GM23338 (cell line): ENCODE measurements around the gene TBC1D14. TPM values are rescaled to one million over a fixed set of nuclear protein-coding genes. Genes with fewer than 3 reads are reported as not detected.

Experiments used
- ATAC-seq: fragments of 200-7000 bp; cut with Tn5 transposase; 3 replicates; pipeline ENCODE4 v1.9.1; 2020
- DNase-seq: peaks from one replicate; pipeline ENCODE4 v3.0.0-alpha.2; 2015; ENCODE audit warnings: low spot score
- H2AFZ ChIP-seq: fragments of 200-600 bp; sonication (generic); 2 replicates; pipeline ENCODE4 v1.8.0; 2016; ENCODE audit warnings: antibody characterized with exemption, mild to moderate bottlenecking, moderate library complexity
- H3F3A ChIP-seq: fragments of 200-600 bp; sonication (generic); replicated peaks from 2 replicates; pipeline ENCODE4 v1.8.0; 2017; ENCODE audit warnings: antibody characterized with exemption, mixed run types, low read depth
- H3K27ac ChIP-seq: fragments of 200-600 bp; sonication (generic); 2 replicates; pipeline ENCODE4 v1.6.1; 2016; ENCODE audit warnings: low read depth
- H3K27me3 ChIP-seq: fragments of 200-600 bp; sonication (generic); 2 replicates; pipeline ENCODE4 v1.8.0; 2016; ENCODE audit warnings: mild to moderate bottlenecking, mixed run types, moderate library complexity; ENCODE audit not compliant: insufficient read depth
- H3K36me3 ChIP-seq: fragments of 200-600 bp; sonication (generic); 2 replicates; pipeline ENCODE4 v1.8.0; 2016; ENCODE audit warnings: mild to moderate bottlenecking; ENCODE audit not compliant: insufficient read depth
- H3K4me1 ChIP-seq: fragments of 200-600 bp; sonication (generic); 2 replicates; pipeline ENCODE4 v1.8.0; 2016; ENCODE audit warnings: mild to moderate bottlenecking, moderate library complexity; ENCODE audit not compliant: insufficient read depth
- H3K4me2 ChIP-seq: fragments of 200-600 bp; sonication (generic); 2 replicates; pipeline ENCODE4 v1.7.1; 2017; ENCODE audit warnings: mixed run types
- H3K4me3 ChIP-seq: fragments of 200-600 bp; sonication (generic); 2 replicates; pipeline ENCODE4 v1.6.1; 2016; ENCODE audit warnings: mixed run types
- H3K79me2 ChIP-seq: fragments of 200-600 bp; sonication (generic); replicated peaks from 2 replicates; pipeline ENCODE4 v1.8.0; 2017; ENCODE audit warnings: mild to moderate bottlenecking; ENCODE audit not compliant: insufficient read depth
- H3K9me2 ChIP-seq: fragments of 200-600 bp; sonication (generic); 2 replicates; pipeline ENCODE4 v1.8.0; 2017; ENCODE audit not compliant: insufficient read depth
- H4K20me1 ChIP-seq: fragments of 200-600 bp; sonication (generic); replicated peaks from 2 replicates; pipeline ENCODE4 v1.8.0; 2017; ENCODE audit warnings: mild to moderate bottlenecking; ENCODE audit not compliant: insufficient read depth
- H3K27ac Mint-ChIP-seq: 2 replicates; pipeline ENCODE4 v1.8.0; 2020; ENCODE audit warnings: inconsistent platforms, mild to moderate bottlenecking, moderate library complexity, mixed read lengths
- H3K27me3 Mint-ChIP-seq: 3 replicates; pipeline ENCODE4 v1.8.0; 2022; ENCODE audit warnings: low read depth, mild to moderate bottlenecking, moderate library complexity, mixed read lengths, inconsistent platforms; ENCODE audit not compliant: insufficient read depth, poor library complexity
- H3K36me3 Mint-ChIP-seq: 3 replicates; pipeline ENCODE4 v1.8.0; 2021; ENCODE audit warnings: low read depth, mild to moderate bottlenecking, inconsistent platforms, moderate library complexity, mixed read lengths
- H3K4me1 Mint-ChIP-seq: 3 replicates; pipeline ENCODE4 v1.8.0; 2020; ENCODE audit warnings: mild to moderate bottlenecking, inconsistent platforms, mixed read lengths
- H3K4me3 Mint-ChIP-seq: 3 replicates; pipeline ENCODE4 v1.8.0; 2021; ENCODE audit warnings: moderate library complexity, mild to moderate bottlenecking, inconsistent platforms, mixed read lengths
- H3K9me3 Mint-ChIP-seq: 3 replicates; pipeline ENCODE4 v1.8.0; 2020; ENCODE audit warnings: moderate library complexity, mild to moderate bottlenecking, inconsistent platforms, mixed read lengths
- CREB1 ChIP-seq: fragments of 250-450 bp; sonication (Bioruptor Pico); IDR thresholded peaks from 2 replicates; pipeline ENCODE4 v1.5.0; 2020; ENCODE audit warnings: low read depth, mild to moderate bottlenecking, moderate library complexity
- EZH2 ChIP-seq: fragments of 200-600 bp; sonication (generic); IDR thresholded peaks from one replicate; pipeline ENCODE4 v1.8.0; 2017; ENCODE audit warnings: antibody characterized with exemption, mild to moderate bottlenecking, low read depth; ENCODE audit not compliant: unreplicated experiment
- EZH2phosphoT487 ChIP-seq: fragments of 200-600 bp; sonication (generic); IDR thresholded peaks from one replicate; pipeline ENCODE4 v1.8.1; 2018; ENCODE audit warnings: antibody characterized with exemption; ENCODE audit not compliant: unreplicated experiment
- JUNB ChIP-seq: IDR thresholded peaks from one replicate; pipeline ENCODE4 v1.6.1; 2016; ENCODE audit warnings: antibody characterized with exemption; ENCODE audit not compliant: unreplicated experiment
- NANOG ChIP-seq: IDR thresholded peaks from 2 replicates; pipeline ENCODE4 v1.6.1; 2016; ENCODE audit warnings: antibody characterized with exemption, borderline replicate concordance
- REST ChIP-seq: IDR thresholded peaks from one replicate; pipeline ENCODE4 v1.6.1; 2018; ENCODE audit warnings: antibody characterized with exemption; ENCODE audit not compliant: unreplicated experiment
- STAT1 ChIP-seq: IDR thresholded peaks from one replicate; pipeline ENCODE4 v1.6.1; 2016; ENCODE audit warnings: antibody characterized with exemption; ENCODE audit not compliant: unreplicated experiment
- ZNF114 ChIP-seq: fragments of 250-450 bp; sonication (Bioruptor Pico); IDR thresholded peaks from 2 replicates; pipeline ENCODE4 v1.5.0; 2020; ENCODE audit warnings: mild to moderate bottlenecking, moderate library complexity
- polyA plus RNA-seq: library from polyadenylated mRNA; unstranded; fragments of >200 nt; fragmentation: Nextera tagmentation; extraction: Ambion mirVana; gene quantifications from 2 replicates; pipeline ENCODE4 v1.2.1, GENCODE V29; 2016
- total RNA-seq: library from RNA; depleted of rRNA; stranded (reverse); fragments of >200 nt; shearing (Covaris generic); gene quantifications from 2 replicates; pipeline ENCODE4 v1.2.3, GENCODE V29; 2014
- TF ChIP-seq, protein P1 (sequence below): fragments of 250-450 bp; sonication (Bioruptor Pico); IDR thresholded peaks from 2 replicates; pipeline ENCODE4 v1.5.0; 2020; ENCODE audit warnings: mild to moderate bottlenecking, moderate library complexity
- TF ChIP-seq, protein P2 (sequence below): IDR thresholded peaks from 2 replicates; pipeline ENCODE4 v1.6.1; 2016; ENCODE audit warnings: antibody characterized with exemption
- TF ChIP-seq, protein P3 (sequence below), 2 experiments: fragments of 200-600 bp in 1 of 2; sonication (generic) in 1 of 2; conservative IDR thresholded peaks; 2 replicates each; pipeline versions ENCODE4 v1.5.1 to v1.6.1; 2016 to 2017; ENCODE audit warnings: antibody characterized with exemption in 2 of 2, low read depth in 2 of 2, mild to moderate bottlenecking in 2 of 2, moderate library complexity in 1 of 2

TBC1D14 gene
- total and polyA plus RNA-seq, 2 experiments from 2014 or later = 18.2 to 59.7 TPM

DNA sequence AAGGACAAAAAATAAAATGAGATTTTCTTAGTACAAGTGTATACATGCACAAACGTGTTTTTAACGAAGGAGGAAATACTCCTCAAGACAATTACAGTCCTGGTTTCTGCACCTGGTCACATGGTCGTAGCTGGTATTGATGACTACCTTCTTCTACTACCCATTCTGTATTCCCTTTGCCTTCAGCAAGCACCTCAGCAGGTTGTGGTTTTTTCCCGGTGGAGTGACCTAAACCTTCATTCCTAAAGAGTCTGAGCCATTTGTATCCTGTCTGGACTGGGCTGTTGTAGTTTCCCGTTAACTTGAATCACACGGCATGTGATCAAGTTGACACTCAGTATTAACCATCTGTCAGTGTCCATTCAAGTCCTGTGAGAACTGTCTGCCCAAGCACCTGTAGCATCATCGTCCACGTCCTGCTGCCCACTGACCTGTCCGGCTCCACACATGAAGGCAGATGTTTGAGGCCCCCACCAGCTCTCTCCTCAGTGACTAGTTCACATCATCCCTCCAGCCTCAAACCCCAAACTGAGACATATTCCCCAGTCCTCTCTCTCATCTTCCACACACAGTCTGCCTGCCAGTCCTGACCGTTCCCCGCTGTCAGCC lies 31.1 kb upstream of the TBC1D14 start:
- no peak for TF ChIP-seq ZNF114 (CRISPR knock-in tag)
- TF ChIP-seq, protein P1, sequence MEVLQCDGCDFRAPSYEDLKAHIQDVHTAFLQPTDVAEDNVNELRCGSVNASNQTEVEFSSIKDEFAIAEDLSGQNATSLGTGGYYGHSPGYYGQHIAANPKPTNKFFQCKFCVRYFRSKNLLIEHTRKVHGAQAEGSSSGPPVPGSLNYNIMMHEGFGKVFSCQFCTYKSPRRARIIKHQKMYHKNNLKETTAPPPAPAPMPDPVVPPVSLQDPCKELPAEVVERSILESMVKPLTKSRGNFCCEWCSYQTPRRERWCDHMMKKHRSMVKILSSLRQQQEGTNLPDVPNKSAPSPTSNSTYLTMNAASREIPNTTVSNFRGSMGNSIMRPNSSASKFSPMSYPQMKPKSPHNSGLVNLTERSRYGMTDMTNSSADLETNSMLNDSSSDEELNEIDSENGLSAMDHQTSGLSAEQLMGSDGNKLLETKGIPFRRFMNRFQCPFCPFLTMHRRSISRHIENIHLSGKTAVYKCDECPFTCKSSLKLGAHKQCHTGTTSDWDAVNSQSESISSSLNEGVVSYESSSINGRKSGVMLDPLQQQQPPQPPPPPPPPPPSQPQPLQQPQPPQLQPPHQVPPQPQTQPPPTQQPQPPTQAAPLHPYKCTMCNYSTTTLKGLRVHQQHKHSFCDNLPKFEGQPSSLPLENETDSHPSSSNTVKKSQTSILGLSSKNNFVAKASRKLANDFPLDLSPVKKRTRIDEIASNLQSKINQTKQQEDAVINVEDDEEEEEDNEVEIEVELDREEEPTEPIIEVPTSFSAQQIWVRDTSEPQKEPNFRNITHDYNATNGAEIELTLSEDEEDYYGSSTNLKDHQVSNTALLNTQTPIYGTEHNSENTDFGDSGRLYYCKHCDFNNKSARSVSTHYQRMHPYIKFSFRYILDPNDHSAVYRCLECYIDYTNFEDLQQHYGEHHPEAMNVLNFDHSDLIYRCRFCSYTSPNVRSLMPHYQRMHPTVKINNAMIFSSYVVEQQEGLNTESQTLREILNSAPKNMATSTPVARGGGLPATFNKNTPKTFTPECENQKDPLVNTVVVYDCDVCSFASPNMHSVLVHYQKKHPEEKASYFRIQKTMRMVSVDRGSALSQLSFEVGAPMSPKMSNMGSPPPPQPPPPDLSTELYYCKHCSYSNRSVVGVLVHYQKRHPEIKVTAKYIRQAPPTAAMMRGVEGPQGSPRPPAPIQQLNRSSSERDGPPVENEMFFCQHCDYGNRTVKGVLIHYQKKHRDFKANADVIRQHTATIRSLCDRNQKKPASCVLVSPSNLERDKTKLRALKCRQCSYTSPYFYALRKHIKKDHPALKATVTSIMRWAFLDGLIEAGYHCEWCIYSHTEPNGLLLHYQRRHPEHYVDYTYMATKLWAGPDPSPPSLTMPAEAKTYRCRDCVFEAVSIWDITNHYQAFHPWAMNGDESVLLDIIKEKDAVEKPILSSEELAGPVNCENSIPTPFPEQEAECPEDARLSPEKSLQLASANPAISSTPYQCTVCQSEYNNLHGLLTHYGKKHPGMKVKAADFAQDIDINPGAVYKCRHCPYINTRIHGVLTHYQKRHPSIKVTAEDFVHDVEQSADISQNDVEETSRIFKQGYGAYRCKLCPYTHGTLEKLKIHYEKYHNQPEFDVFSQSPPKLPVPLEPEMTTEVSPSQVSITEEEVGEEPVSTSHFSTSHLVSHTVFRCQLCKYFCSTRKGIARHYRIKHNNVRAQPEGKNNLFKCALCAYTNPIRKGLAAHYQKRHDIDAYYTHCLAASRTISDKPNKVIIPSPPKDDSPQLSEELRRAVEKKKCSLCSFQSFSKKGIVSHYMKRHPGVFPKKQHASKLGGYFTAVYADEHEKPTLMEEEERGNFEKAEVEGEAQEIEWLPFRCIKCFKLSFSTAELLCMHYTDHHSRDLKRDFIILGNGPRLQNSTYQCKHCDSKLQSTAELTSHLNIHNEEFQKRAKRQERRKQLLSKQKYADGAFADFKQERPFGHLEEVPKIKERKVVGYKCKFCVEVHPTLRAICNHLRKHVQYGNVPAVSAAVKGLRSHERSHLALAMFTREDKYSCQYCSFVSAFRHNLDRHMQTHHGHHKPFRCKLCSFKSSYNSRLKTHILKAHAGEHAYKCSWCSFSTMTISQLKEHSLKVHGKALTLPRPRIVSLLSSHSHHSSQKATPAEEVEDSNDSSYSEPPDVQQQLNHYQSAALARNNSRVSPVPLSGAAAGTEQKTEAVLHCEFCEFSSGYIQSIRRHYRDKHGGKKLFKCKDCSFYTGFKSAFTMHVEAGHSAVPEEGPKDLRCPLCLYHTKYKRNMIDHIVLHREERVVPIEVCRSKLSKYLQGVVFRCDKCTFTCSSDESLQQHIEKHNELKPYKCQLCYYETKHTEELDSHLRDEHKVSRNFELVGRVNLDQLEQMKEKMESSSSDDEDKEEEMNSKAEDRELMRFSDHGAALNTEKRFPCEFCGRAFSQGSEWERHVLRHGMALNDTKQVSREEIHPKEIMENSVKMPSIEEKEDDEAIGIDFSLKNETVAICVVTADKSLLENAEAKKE (CRISPR knock-in tag) = no peak
- TF ChIP-seq STAT1 = no peak
- TF ChIP-seq EZH2 = no peak
- TF ChIP-seq NANOG = no peak
- no peak for TF ChIP-seq CREB1 (CRISPR knock-in tag)
- TF ChIP-seq, protein P2, sequence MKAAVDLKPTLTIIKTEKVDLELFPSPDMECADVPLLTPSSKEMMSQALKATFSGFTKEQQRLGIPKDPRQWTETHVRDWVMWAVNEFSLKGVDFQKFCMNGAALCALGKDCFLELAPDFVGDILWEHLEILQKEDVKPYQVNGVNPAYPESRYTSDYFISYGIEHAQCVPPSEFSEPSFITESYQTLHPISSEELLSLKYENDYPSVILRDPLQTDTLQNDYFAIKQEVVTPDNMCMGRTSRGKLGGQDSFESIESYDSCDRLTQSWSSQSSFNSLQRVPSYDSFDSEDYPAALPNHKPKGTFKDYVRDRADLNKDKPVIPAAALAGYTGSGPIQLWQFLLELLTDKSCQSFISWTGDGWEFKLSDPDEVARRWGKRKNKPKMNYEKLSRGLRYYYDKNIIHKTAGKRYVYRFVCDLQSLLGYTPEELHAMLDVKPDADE = no peak
- TF ChIP-seq JUNB = no peak
- TF ChIP-seq, protein P3, sequence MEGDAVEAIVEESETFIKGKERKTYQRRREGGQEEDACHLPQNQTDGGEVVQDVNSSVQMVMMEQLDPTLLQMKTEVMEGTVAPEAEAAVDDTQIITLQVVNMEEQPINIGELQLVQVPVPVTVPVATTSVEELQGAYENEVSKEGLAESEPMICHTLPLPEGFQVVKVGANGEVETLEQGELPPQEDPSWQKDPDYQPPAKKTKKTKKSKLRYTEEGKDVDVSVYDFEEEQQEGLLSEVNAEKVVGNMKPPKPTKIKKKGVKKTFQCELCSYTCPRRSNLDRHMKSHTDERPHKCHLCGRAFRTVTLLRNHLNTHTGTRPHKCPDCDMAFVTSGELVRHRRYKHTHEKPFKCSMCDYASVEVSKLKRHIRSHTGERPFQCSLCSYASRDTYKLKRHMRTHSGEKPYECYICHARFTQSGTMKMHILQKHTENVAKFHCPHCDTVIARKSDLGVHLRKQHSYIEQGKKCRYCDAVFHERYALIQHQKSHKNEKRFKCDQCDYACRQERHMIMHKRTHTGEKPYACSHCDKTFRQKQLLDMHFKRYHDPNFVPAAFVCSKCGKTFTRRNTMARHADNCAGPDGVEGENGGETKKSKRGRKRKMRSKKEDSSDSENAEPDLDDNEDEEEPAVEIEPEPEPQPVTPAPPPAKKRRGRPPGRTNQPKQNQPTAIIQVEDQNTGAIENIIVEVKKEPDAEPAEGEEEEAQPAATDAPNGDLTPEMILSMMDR (conservative IDR thresholded peaks at IDR 0.05; ENCODE audit: low read depth in 2 of 2) = no peak
- TF ChIP-seq EZH2phosphoT487 = no peak
- TF ChIP-seq REST = no peak
- no peaks in the 10 kb centered on the region for H3K9me2 ChIP-seq
- peaks cover 68% of the 10 kb centered on the region for H3K36me3 Mint-ChIP-seq
- H3F3A ChIP-seq = 0 out of 2 replicates have a peak, but pooled peaks cover 2% of the 10 kb centered on the region
- no peaks in the 10 kb centered on the region; the same call in 1 of the 2 replicates for H3K4me1 ChIP-seq
- no peak overlapping the region for H3K27ac ChIP-seq
- no peak for DNase-seq
- H3K36me3 ChIP-seq = peaks cover 7% of the 10 kb centered on the region; the same call in 1 of the 2 replicates
- H3K4me3 Mint-ChIP-seq = no peak overlapping the region
- 0 out of 3 replicates have a peak, but pooled peaks cover 2% of the 10 kb centered on the region for H3K4me1 Mint-ChIP-seq
- H3K79me2 ChIP-seq = no peaks in the 10 kb centered on the region
- no peaks in the 10 kb centered on the region for H3K9me3 Mint-ChIP-seq
- H3K4me3 ChIP-seq = no peak overlapping the region
- no peaks in the 10 kb centered on the region for H3K27me3 ChIP-seq
- no peak for ATAC-seq
- H2AFZ ChIP-seq = no peak overlapping the region
- no peak overlapping the region for H3K4me2 ChIP-seq
- H3K27ac Mint-ChIP-seq = no peak overlapping the region
- peaks cover 8% of the 10 kb centered on the region for H3K27me3 Mint-ChIP-seq
- H4K20me1 ChIP-seq = peaks cover 1% of the 10 kb centered on the region; the same call in 1 of the 2 replicates
